ENCODE results near the gene RNF113B. TPM values are rescaled to one million over a fixed set of nuclear protein-coding genes. Genes with fewer than 3 reads are reported as not detected.
A peak's percentile ranks its signal among the peaks of the same experiment; 100 is the strongest.

RNF113B gene
- total and polyA plus RNA-seq, 2 of the 13 experiments (the other 11 are each of a cell fraction or from before 2014, with no cell fraction given), result not detected

GRCh38 chr13:98176777-98177608, at the start of gene RNF113B (continued):
- TF ChIP-seq ZNF687 (CRISPR knock-in tag; IDR thresholded peaks at IDR 0.05) (peak; percentile 40), ZSCAN20 (CRISPR knock-in tag; IDR thresholded peaks at IDR 0.05; ENCODE audit: borderline replicate concordance) (no peak), ZBTB21 (CRISPR knock-in tag; IDR thresholded peaks at IDR 0.05) (no peak), ZNF136 (CRISPR knock-in tag; IDR thresholded peaks at IDR 0.05; ENCODE audit: low read depth) (no peak), ZNF549 (CRISPR knock-in tag; IDR thresholded peaks at IDR 0.05) (no peak), ZNF772 (CRISPR knock-in tag; IDR thresholded peaks at IDR 0.05) (no peak), HNRNPLL (IDR thresholded peaks at IDR 0.05; ENCODE audit: low read depth, low read length, poor library complexity, severe bottlenecking) (peak; percentile 11), NFIC (IDR thresholded peaks at IDR 0.05; ENCODE audit: low read length) (no peak)

- WGBS (ENCODE audit: low lambda C conversion rate), result 96% methylated on average over 5 of the region's 5 CpGs
- intact Hi-C loops (cut with micrococcal nuclease; ENCODE audit: unreplicated experiment), result no loop called here
- Histone ChIP-seq H3K9me3 (ENCODE audit: low read length) (peaks cover 16% of the 10 kb centered on the region; the same call in 1 of the 2 replicates), H2AFZ (ENCODE audit: low read length) (no peak overlapping the region), H3K4me2 (ENCODE audit: low read depth, low read length) (no peak overlapping the region), H3K27me3 (ENCODE audit: control insufficient read depth in 1 of 2, insufficient read depth in 2 of 2, low read length in 2 of 2) (no peaks in the 10 kb centered on the region), H3K27ac (ENCODE audit: extremely low read length, insufficient read depth, low read length) (no peak overlapping the region), H3K79me2 (ENCODE audit: insufficient read depth, low read length) (peaks cover 91% of the 10 kb centered on the region), H3K9ac (ENCODE audit: insufficient read depth, low read depth, low read length) (no peak overlapping the region), H3K4me3 (replicated peaks in 1 of 3; ENCODE audit: insufficient read depth in 1 of 3, low read depth in 2 of 3, low read length in 3 of 3) (no peak overlapping the region), H3K4me1 (ENCODE audit: insufficient read depth, low read length) (peaks cover 44% of the 10 kb centered on the region), H4K20me1 (ENCODE audit: insufficient read depth, low read length) (peaks cover 50% of the 10 kb centered on the region), H3K36me3 (replicated peaks in 1 of 2; ENCODE audit: control insufficient read depth in 1 of 2, insufficient read depth in 2 of 2, low read length in 2 of 2) (peaks cover 18 to 56% of the 10 kb centered on the region in 2 experiments)
- CTCF ChIA-PET (ENCODE audit: low intra/inter-chr PET ratio, low total read pairs), result no interaction called here
- in situ Hi-C loops (cut with HindIII; ENCODE audit: extremely low pct_ligation_motif_present, low pct_unique_long_range_greater_than_20kb), result no loop called here
- BruUV-seq (replicated peaks), result no TSS peak
- DNase-seq (ENCODE audit: low spot score) (no peak), FAIRE-seq (no peak), ATAC-seq (no peak)
- POLR2A ChIA-PET, result no interaction called here
- TF ChIP-seq ZNF549 (CRISPR knock-in tag; IDR thresholded peaks at IDR 0.05) (no peak), EZH2 (conservative IDR thresholded peaks at IDR 0.05; ENCODE audit: low read depth, low read length) (no peak), TOE1 (CRISPR knock-in tag; IDR thresholded peaks at IDR 0.05) (no peak), FOXO4 (CRISPR knock-in tag; conservative IDR thresholded peaks at IDR 0.05) (no peak), TMF1 (CRISPR knock-in tag; IDR thresholded peaks at IDR 0.05; ENCODE audit: low read depth) (no peak), POGK (CRISPR knock-in tag; conservative IDR thresholded peaks at IDR 0.05) (no peak), MTF2 (CRISPR knock-in tag; IDR thresholded peaks at IDR 0.05; ENCODE audit: borderline replicate concordance) (no peak), CENPT (CRISPR knock-in tag; IDR thresholded peaks at IDR 0.05; ENCODE audit: low read depth) (no peak)
Measured at GRCh38 chr13:98226496-98226895, 49.4 kb upstream of the RNF113B start.
